GM18499 (cell line): Measurements from ENCODE around the gene FBXL7.

Experiments used
- ATAC-seq: cut with Tn5 transposase; IDR thresholded peaks from one replicate; pipeline ENCODE4 v1.9.1; 2021; ENCODE audit warnings: moderate number of reproducible peaks; ENCODE audit not compliant: insufficient read depth, unreplicated experiment

FBXL7 gene

DNA sequence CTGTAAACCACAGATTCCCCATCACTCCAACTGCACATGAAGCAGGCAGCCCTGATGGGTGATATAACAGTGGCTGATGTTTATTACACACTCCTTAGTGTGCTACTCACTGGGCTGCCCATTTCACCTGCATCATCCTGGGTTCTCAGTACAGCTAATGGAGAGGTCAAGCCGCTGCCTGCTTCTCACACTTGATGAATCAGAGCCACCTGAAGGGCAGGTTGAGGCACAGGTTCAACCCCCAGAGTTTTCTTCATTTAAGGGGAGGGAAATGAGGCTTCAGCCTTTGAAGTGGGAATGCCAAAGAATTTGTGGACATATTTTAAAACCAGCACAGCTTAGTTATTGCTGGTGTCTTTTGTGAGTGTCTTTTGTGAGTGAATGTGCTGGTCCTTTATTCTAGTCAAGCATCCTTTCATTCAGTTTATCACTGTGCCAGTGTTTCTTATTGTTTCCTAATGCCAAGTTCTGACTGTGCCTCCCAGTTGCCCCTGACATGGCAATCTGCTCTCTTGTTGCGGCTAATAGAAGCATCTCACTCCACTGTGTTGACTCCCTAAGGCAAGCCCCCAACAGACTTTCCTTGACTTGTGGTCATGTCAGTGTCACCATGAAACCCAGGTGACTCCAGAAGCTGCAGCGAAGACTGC lies 109.2 kb downstream of the FBXL7 start:
- no peak for ATAC-seq

DNA sequence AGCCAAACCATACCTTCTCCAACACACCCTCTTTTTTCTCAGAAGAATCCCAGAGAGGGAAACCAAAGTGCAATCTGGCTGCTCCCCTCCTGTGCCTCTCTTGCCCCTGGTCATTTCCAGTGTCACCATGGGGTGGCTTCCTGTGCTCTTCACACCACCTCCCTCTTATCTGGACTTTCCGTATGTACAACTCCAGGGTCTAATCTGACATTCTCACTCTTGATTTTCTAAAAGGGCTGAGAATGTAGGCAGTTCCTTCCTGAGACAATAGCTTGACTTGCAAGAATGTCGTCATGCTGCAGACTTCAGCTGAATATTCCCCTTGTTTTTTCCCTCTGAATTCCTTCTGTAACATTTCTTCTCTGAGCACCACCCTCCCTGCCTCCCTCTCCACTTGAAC lies 110.2 kb downstream of the FBXL7 start:
- no peak for ATAC-seq

DNA sequence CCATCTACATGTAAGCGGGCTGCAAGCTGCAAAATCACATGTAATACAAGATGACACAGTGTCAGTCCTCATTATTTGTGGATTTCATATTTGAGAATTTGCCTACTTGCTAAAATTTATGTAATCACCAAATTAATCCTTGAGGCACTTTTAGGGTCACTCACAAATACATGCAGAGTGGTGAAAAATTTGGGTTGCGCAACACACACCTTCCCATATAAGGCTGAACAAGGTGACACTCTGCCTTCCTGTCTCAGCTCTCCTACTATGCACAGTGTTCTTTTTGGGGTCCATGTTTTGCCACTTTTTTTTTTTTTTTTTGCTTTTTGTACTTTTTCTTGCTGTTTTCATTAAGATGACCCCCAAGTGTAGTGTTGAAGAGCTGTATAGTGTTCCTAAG lies 111.0 kb downstream of the FBXL7 start:
- no peak for ATAC-seq

DNA sequence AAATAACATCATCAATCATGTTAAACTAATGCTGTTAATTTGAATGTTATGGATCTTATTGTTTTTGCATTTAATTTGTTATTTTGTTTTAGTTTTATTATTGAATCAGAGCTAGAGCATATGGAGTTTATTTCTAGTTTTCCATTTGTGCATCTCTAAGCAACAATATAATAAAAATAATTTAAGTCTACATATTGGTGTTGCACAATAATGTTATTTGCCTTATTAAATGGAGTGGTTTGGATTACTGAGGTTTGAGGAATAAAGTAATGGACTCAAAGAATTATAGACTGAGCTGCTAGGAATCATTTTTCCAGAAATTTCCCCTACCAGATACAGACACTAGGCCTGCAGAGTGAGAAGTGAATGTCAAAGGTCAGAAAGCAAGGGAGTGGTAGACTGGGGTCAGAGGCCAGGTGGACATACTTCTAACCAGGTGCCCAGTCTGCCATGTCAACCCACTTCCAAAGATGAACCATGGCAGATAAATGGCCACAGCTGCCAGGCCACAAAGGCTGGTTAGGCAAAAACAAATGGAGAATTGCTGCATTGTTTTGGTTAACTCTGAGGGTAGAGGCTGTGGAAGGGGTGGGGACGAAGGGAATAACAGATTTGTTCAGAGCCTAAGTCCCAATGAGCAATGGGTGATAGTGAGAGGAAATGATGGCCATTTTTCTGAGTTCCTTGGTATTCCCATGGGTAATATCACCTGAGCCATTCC lies 113.1 kb downstream of the FBXL7 start:
- ATAC-seq, result no peak

DNA sequence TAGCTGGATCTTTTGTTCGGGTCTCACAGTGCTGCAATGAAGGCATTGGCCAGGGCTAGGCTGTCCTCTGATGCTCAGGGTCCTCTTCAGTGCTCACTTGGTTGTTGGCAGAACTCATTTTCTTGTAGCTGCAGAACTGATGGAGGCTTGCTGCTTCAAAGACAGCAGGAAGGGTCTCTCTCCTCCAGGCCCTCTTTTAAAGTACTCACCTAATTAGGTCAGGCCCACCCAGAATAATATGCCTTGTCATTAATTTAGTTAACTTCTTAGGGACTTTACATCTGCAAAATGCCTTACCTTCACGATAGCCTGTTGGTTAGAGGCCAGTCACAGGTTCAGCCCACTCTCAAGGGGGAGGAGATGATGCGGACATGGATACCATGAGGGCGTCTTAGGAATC lies 114.7 kb downstream of the FBXL7 start:
- no peak for ATAC-seq

DNA sequence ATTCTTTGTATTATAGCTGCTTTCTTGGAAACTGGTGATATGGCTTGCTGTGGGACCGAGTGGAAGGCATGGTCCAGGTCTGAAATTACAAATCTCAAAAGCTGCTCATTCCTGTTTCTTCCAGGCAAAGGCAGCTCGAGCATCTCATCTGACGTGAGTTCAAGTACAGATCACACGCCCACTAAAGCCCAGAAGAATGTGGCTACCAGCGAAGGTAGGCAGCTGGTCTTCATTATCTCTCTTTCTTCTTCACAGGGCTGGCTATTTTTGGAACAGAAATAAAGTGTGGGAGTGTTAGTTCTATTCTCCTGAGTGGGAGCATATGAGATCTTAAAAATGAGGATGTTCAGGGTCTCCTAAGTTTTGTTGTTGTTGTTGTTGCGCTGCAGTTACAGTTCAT lies 115.9 kb downstream of the FBXL7 start:
- ATAC-seq, result no peak

DNA sequence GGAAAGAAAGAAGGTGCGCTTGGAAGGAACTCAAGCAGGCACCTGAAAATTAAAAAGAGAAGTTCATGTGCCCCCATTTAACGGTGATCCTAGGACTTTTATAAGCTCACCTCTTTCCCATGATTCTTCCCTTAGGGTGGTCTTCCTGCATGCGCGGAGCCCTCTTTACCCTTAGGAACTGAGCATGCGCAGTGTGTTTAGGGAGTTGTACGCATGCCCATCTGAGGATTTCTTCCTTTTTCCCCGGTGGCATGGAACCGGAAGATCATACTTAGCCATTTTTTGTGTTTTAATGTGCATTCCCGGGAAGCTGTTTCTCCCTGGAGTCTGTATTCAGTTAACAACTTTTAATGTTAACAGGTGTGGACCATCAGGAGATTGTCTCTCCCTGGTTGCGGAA lies 119.0 kb downstream of the FBXL7 start:
- ATAC-seq, result no peak

DNA sequence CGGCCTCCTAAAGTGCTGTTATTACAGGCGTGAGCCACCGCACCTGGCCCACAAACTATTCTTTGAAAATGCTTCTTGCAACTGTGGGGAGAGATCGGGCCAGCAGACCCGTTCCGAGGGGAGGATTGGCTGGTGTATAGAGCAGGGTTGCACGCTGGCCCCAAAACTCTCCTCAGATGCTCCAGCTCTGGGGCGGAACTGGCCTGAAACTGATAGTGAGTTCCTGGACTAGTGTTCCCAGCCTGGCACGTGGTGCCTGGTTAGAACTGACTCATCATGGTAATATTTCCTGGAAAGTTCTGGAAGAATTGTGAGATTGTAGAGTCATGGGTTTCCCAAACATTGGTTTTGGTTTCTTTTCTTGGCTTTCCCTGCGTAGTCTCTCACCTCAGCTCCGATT lies 120.5 kb downstream of the FBXL7 start:
- ATAC-seq, result no peak

DNA sequence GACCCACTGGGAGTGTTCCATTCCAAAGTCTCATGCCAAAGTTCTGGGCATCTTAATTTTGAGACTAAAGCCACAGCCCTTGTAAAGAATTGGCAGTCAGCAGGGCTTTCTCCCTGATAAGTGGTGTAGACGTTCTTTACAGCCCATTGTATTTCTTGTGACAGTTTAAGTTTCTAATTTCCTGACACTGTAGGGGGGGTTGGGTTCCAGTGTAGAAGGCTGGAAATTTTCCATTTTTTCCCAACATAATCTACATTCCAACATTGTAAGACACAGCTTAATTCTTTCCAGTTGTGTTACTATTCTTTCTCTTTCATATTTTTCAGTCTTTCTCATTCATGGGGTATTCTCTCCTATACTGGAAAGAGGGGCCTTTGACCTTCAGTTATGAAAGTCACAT lies 121.1 kb downstream of the FBXL7 start:
- no peak for ATAC-seq

DNA sequence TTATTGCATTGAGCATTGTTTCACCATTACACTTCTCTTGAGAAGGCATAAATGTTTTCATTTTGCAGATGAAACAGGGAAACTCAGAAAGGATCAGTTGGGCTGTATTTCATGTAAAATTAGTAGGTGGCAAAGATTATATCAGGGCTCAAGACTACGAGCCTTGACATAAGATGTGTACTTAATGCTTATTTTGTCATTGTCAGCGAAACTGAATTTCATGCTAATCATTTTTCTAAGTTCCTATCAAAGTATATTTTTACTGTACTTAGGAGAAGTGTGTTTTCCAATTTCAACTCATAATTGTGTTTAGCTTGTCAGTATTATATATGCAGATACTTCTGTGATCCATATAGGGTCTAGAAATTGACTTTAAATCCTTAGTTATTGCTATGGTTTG lies 123.8 kb downstream of the FBXL7 start:
- ATAC-seq, result no peak

DNA sequence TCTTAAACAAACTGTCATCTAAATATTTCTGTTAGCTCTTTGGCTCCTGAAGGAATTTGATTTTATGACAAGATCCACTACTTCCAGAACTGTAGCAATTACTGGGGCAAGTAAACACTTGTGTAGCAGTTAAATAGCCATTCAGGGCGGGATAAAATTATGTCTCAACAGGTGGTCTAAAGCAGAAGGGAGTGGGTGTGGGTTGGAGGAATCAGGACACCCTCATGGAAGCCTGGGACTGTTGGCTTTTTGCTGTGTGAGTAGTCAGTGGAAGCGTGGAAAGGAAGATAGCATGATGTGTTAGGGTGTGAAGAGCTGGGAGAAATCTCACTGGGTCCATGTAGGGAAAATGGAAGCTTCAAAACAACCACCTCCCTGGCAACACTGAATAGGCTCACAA lies 127.1 kb downstream of the FBXL7 start:
- ATAC-seq, result no peak

DNA sequence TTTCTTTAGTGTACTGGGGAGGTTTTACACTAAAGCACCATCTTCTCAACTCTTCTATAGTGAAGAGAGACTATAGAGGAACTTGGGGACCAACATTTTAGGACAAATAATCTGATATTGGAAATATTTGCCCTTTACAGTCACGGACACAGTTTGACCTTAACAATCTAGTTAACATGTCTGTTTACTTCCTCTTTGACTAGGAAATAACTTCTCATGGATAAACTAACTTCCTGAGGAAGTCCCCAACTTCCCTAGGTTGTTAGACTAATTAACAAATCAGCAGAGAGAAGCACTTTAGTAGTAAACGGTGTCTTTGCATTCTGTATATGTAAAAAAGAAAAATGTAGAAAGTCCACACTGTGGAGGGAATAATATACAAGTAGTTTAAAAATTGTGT lies 127.7 kb downstream of the FBXL7 start:
- ATAC-seq, result no peak

DNA sequence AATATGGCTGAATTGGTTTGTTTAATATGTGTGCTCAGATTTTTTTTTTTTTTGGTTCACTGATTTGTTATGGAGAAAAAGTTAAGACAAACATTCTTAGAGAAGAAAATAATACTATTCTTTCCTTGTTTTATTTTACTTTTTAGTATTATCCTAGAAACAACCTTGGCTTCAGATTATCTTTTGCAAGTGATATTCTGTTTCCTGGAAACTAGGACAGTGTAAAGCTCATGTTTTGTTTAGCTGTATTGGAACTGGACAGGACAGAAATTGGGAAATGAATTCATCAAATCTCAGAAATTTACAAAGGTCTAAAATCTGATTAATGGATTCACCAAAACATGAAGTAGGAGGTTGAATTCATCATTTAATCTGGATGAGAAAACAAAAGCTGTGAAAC lies 130.5 kb downstream of the FBXL7 start:
- ATAC-seq, result no peak

DNA sequence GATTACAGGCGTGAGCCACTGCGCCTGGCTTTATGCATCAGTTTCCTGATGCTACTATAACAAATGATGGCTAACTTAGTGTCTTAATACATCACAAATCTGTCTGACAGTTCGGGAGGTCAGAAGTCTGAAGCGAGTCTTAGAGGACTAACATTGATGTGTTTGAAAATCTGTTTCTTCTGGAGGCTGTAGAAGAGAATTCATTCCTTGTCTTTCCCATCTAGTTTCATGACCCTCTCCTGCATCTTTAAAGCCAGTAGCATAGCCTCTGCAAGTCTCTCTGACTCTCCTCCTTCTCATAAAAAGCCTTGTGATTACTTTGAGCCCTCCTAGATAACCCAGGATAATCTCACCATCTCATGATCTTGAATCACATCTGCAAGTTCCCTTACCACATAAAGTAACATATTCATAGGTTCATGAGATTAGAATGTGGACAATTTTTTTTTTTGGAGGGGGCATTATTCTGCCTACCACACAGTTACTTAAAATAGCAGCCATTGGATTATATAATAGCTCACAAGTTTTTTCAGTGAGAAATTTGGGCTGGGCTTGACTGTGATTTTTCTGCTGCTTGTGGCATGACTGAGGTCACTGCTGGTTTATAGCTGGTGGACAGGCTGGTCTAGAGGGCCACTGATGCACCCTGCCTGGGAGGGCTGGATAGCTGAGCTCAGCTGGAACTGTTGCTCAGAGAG lies 134.8 kb downstream of the FBXL7 start:
- ATAC-seq, result no peak

DNA sequence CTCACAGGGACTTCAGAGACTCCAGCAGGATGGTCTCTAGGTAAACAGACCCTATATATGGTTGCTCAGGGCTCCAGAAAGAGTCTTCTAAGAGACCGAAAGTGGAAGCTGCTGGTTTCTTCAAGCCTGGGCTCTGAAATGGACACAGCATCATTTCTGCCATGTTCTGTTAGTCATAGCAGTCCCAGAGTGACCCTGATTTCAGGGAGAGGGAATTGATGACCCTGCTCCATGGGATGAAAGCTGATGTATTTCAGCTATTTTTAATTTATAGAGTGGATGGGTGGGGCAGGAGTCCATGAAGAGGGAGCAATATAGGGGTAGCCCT lies 135.3 kb downstream of the FBXL7 start:
- ATAC-seq, result no peak

DNA sequence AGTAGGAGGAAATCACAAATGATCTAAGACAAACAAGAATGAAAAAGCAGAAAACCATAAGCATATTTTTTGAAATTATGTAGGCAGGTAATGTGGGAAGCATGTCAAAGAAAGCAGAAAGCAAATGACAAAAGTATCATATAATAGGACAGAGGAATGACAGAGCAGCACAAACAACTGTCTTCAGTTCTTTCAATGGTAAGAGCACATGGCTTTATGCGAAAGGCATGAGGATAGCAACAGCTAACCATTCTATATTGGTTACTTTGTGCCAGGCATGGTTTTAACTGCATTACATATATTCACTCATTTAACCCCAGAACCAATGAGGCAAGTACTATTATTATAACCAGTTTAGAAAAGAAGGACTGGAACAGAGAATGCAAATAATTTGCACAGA lies 137.4 kb downstream of the FBXL7 start:
- no peak for ATAC-seq

DNA sequence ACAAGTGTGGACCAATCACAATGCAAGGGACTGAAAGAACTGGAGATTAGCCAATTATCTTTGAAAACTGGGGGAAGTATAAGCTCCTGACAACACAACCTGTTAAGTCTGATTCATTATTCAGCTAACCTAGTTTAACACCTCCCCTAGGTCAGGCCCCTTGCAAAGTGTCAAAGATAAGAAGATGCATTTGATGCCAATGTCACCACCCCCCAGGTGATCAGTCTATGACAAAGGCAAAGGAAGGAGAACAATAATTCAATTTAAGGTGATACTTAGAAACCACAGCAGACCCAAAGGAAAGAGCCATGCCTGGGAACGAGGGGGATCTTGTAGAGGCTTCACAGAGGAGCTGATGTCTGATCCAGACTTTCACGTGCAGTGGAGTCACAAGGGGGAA lies 137.9 kb downstream of the FBXL7 start:
- no peak for ATAC-seq

DNA sequence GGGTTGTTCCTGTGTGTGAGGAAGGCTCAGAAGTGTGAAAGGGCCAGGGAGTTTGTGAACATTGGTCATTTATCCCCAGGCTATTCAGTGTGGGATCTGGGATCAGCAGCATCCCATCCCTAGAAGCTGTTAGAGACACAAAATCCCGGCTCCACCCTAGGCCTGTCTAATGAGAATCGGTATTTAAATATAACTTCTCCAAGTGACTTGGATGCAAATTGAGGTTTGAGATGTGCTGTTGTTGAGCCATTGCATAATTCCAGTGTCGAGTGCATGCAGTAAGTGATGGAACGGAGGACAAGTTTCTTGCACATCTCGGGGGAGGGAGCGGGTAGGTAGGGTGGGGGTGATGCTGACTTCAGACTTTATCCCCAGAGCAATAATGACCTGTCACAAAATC lies 138.3 kb downstream of the FBXL7 start:
- no peak for ATAC-seq

DNA sequence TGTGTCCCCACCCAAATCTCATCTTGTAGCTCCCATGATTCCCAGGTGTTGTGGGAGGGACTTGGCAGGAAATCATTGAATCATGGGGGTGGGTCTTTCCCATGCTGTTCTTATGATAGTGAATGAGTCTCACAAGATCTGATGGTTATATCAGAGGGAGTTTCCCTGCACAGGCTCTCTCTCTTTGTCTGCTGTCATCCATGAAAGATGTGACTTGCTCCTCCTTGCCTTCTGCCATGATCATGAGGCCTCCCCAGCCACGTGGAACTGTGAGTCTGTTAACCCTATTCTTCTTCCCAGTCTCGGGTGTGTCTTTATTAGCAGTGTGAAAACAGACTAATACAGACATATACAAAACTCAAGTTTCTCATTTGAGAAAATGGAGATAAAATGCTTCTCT lies 139.3 kb downstream of the FBXL7 start:
- ATAC-seq, result no peak

DNA sequence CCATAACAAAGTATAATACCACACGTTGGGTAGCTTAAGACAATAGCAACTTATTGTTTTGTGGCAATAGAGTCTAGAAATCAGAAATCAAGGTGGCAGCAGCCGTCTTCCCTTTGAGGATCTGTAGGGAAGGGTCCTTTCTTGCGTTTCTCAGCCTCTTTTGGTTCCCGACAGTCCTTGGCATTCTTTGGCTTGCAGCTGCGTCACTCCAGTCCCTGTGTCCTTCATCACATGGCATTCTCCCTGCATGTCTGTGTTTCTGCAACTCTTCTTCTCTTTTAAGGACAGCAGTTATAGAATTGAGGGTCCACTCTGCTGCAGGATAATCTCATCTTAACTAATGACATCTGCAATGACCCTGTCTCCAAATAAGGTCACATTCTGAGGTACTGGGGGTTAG lies 140.1 kb downstream of the FBXL7 start:
- no peak for ATAC-seq

DNA sequence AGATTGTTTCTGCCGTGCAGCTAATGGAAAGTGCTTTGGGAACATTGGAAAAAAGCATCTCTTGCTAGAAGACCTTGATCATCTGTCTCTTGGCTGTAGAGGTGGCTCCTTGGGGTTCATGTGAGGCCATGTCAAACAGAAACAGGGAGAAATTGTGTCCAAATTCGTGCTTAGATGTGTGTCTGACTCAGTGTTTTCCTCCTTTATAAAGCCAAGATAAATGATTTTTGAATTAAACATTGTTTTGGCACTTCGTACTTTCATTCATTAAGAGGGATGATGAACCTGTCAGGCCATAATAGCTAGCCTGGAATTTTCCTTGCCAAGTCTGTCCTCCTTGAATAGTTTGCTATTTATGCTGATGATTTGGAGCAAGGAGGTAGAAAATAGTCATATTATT lies 143.8 kb downstream of the FBXL7 start:
- no peak for ATAC-seq
